HFFc6 (cell line): ENCODE data around the gene NTMT1. TPM values are rescaled to one million over a fixed set of nuclear protein-coding genes. Genes with fewer than 3 reads are reported as not detected.

Experiments used
- DNase-seq: peaks from one replicate; pipeline ENCODE4 v3.0.0-alpha.2; 2018
- H3K27ac Mint-ChIP-seq: 2 replicates; pipeline ENCODE4 v1.8.0; 2020; ENCODE audit warnings: mild to moderate bottlenecking, mixed read lengths
- H3K27me3 Mint-ChIP-seq: 2 replicates; pipeline ENCODE4 v1.8.0; 2021; ENCODE audit warnings: mild to moderate bottlenecking, moderate library complexity, mixed read lengths; ENCODE audit not compliant: insufficient read depth
- H3K36me3 Mint-ChIP-seq: 2 replicates; pipeline ENCODE4 v1.8.0; 2021; ENCODE audit warnings: low read depth, mixed read lengths
- H3K4me1 Mint-ChIP-seq: 2 replicates; pipeline ENCODE4 v1.8.0; 2020; ENCODE audit warnings: low read depth, mixed read lengths
- H3K4me3 Mint-ChIP-seq: 2 replicates; pipeline ENCODE4 v1.8.0; 2020; ENCODE audit warnings: mild to moderate bottlenecking, moderate library complexity, mixed read lengths
- H3K9me3 Mint-ChIP-seq: 2 replicates; pipeline ENCODE4 v1.8.0; 2020; ENCODE audit warnings: mild to moderate bottlenecking, mixed read lengths
- total RNA-seq, 6 experiments: library from RNA; stranded (reverse); fragmentation: NEBNext Ultra II Directional; extraction: Animal tissue kit (Norgen Biotek cat#: 25700); gene quantifications; 2 replicates in 1 of 6; 3 replicates in 5 of 6; pipeline ENCODE4 v1.2.3, GENCODE V29; 2021
- TF ChIP-seq, protein P1 (sequence below): fragments of 200-600 bp; sonication (generic); IDR thresholded peaks from 2 replicates; pipeline ENCODE4 v1.5.0; 2021; ENCODE audit warnings: antibody characterized with exemption, mild to moderate bottlenecking

Gene NTMT1
- total RNA-seq, 6 experiments from 2014 or later: 81.6 to 90.0 (median 87.7) TPM

DNA sequence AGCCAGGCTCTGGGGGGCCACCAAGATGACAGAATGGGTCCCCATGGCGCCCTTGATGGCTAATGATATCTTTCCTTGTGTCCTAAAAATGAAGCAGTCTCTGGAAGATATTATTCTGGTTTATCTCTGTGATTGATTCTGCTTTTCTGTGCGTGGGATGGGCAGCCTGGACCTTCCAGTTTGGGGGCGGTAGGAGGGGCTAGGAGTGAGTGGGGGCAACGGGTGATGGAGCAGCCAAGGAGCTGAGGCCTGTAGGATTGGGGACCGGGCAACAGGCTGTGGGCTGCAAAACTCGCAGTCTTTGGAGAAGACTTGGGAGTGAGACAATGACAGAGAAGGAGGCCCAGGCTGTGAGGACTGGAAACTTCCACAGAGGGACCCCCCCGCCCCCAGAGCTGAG lies 48.3 kb downstream of the NTMT1 start:
- Mint-ChIP-seq H3K27ac (no peak overlapping the region; the same call in 1 of the 2 replicates), H3K36me3 (peaks cover 9% of the 10 kb centered on the region; the same call in 1 of the 2 replicates), H3K4me1 (peaks cover 48% of the 10 kb centered on the region), H3K27me3 (no peaks in the 10 kb centered on the region; the same call in none of the 2 replicates), H3K9me3 (no peaks in the 10 kb centered on the region), H3K4me3 (no peak overlapping the region)
- DNase-seq: no peak
- TF ChIP-seq, protein P1, sequence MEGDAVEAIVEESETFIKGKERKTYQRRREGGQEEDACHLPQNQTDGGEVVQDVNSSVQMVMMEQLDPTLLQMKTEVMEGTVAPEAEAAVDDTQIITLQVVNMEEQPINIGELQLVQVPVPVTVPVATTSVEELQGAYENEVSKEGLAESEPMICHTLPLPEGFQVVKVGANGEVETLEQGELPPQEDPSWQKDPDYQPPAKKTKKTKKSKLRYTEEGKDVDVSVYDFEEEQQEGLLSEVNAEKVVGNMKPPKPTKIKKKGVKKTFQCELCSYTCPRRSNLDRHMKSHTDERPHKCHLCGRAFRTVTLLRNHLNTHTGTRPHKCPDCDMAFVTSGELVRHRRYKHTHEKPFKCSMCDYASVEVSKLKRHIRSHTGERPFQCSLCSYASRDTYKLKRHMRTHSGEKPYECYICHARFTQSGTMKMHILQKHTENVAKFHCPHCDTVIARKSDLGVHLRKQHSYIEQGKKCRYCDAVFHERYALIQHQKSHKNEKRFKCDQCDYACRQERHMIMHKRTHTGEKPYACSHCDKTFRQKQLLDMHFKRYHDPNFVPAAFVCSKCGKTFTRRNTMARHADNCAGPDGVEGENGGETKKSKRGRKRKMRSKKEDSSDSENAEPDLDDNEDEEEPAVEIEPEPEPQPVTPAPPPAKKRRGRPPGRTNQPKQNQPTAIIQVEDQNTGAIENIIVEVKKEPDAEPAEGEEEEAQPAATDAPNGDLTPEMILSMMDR: no peak

DNA sequence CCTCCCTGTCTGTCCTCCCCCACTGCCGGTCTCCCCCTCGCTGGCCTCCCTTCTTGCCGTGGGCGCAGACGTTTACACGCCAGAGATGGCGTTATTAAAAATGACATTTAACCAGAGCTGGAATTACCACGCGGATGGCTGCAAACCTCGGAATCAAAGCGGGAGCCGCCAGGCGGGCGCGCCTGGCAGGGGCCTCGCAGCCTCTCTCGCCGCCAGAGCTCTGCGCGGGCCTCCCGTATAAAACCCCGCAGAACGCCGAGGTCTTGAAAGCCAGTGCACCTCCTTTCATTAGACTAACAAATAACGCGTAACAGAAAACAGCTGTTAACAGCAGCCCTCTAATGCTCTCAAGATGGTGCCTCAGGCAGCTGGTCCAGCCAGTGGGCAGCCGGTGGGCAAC lies 49.7 kb downstream of the NTMT1 start:
- H3K27me3 Mint-ChIP-seq: no peaks in the 10 kb centered on the region; the same call in none of the 2 replicates
- H3K27ac Mint-ChIP-seq: no peak overlapping the region
- TF ChIP-seq, protein P1: no peak
- H3K36me3 Mint-ChIP-seq: no peaks in the 10 kb centered on the region; the same call in 1 of the 2 replicates
- H3K4me1 Mint-ChIP-seq: peaks cover 39% of the 10 kb centered on the region
- no peaks in the 10 kb centered on the region for H3K9me3 Mint-ChIP-seq
- no peak for DNase-seq
- H3K4me3 Mint-ChIP-seq: no peak overlapping the region

DNA sequence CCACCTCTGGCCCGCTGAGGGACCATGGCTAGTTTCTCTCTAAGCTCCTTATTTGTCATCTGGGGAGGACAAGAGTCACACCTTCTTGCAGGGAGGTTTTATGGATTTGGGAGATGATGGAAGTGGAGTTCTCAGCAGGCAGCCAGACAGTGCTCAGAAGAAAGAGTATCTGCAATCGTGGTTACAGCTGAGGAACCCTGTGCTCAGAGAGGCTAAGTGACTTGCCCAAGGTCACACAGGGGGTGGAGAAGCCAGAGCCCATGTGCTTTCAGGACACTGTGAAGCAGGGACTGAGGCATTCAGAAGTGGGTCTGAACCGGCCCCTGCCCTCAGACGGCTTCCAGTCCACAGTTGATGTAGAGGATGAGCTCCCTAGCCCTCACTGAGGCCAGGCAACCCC lies 50.3 kb downstream of the NTMT1 start:
- Mint-ChIP-seq H3K36me3 (no peaks in the 10 kb centered on the region; the same call in 1 of the 2 replicates), H3K4me1 (peaks cover 32% of the 10 kb centered on the region), H3K4me3 (no peak overlapping the region), H3K27me3 (no peaks in the 10 kb centered on the region; the same call in none of the 2 replicates), H3K27ac (peak overlapping the region; percentile 6; the same call in 1 of the 2 replicates), H3K9me3 (no peaks in the 10 kb centered on the region)
- TF ChIP-seq, protein P1: no peak
- no peak for DNase-seq

DNA sequence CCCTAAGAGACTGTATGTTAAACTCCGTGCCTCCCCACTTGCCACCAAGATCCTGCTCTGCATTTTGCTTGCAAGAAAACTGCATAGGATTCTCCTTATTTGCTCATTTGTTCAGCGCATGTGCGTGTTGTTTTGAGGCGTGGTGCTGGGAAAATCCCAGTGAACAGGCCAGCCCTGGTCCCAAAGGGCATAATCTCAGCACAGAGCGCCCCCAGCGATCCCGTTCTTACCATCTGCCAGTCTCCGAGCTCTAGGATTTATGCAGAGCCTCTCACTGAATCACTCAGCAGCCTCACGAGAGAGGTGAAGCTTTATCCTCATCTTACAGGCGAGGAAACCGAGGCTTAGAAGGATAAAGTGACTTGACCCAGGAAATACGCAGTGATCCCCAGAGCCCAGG lies 51.0 kb downstream of the NTMT1 start:
- Mint-ChIP-seq H3K27me3 (no peaks in the 10 kb centered on the region; the same call in none of the 2 replicates), H3K36me3 (no peaks in the 10 kb centered on the region; the same call in 1 of the 2 replicates), H3K9me3 (no peaks in the 10 kb centered on the region), H3K4me1 (peaks cover 25% of the 10 kb centered on the region; the same call in 1 of the 2 replicates), H3K27ac (peak overlapping the region; percentile 63), H3K4me3 (peak overlapping the region; percentile 24; the same call in 1 of the 2 replicates)
- no peak for DNase-seq
- TF ChIP-seq, protein P1: peak; percentile 22; the same call in 1 of the 2 replicates

DNA sequence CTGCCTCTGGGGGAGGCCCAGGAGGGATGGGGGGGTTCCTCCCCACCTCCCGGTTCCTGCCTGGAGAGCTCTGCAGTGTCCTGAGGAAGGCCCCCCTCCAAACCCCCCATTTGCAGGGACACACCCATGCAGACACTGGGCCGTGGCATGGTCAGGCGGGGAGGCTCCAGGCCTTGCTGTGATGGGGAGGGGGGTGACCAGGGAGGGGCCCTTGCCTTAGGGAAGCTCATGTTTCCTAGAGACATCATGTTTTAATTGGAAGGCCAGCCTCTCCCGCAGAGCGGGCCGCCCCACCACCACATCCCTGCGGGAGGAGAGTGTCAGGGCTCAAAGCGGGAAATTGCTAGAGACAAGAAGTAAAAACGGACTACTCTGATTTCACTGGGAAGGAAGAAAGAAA lies 51.5 kb downstream of the NTMT1 start:
- Mint-ChIP-seq H3K27ac (no peak overlapping the region), H3K4me3 (no peak overlapping the region)
- DNase-seq: no peak

More for the DNA sequence above, 51.5 kb downstream of the NTMT1 start:
- TF ChIP-seq, protein P1: no peak
- Mint-ChIP-seq H3K9me3 (no peaks in the 10 kb centered on the region), H3K4me1 (peaks cover 25% of the 10 kb centered on the region; the same call in 1 of the 2 replicates), H3K36me3 (no peaks in the 10 kb centered on the region; the same call in 1 of the 2 replicates), H3K27me3 (no peaks in the 10 kb centered on the region; the same call in none of the 2 replicates)
